Right hindlimb (tissue), 1 donor: ENCODE measurements around the gene TTLL9.
"Not testable (repeated sequence)": the region's sequence is repeated elsewhere in the genome, so short reads cannot be mapped to it uniquely, and the experiment has no call there.

Experiments used
- DNase-seq: peaks from one replicate; pipeline ENCODE4 v3.0.0-alpha.2; 2018

TTLL9 gene

GRCh38 chr20:31921480-31921879 lies 51.0 kb downstream of the TTLL9 start:
- DNase-seq, result not testable (repeated sequence)

- no peak for DNase-seq
These were observed 51.7 kb downstream of the TTLL9 start for GRCh38 chr20:31922181-31922580.

- no peak for DNase-seq
These were observed 52.2 kb downstream of the TTLL9 start for GRCh38 chr20:31922588-31922987.

- DNase-seq, result peak; percentile 27
These were observed 53.2 kb downstream of the TTLL9 start for GRCh38 chr20:31923388-31924331.

GRCh38 chr20:31924561-31924960 lies 54.1 kb downstream of the TTLL9 start:
- no peak for DNase-seq

GRCh38 chr20:31925631-31926030 lies 55.2 kb downstream of the TTLL9 start:
- no peak for DNase-seq

- no peak for DNase-seq
These were observed 56.1 kb downstream of the TTLL9 start for GRCh38 chr20:31926493-31926892.

GRCh38 chr20:31927627-31928159 lies 57.3 kb downstream of the TTLL9 start:
- DNase-seq, result no peak

- DNase-seq, result not testable (repeated sequence)
These were observed 59.2 kb downstream of the TTLL9 start for GRCh38 chr20:31929631-31930030.

GRCh38 chr20:31930779-31931178 lies 60.3 kb downstream of the TTLL9 start:
- DNase-seq, result no peak

- no peak for DNase-seq
These were observed 63.3 kb downstream of the TTLL9 start for GRCh38 chr20:31933698-31934097.

- no peak for DNase-seq
These were observed 64.1 kb downstream of the TTLL9 start for GRCh38 chr20:31934491-31934890.

GRCh38 chr20:31934968-31935764 lies 64.7 kb downstream of the TTLL9 start:
- DNase-seq, result no peak

GRCh38 chr20:31936420-31936819 lies 66.0 kb downstream of the TTLL9 start:
- DNase-seq, result no peak

GRCh38 chr20:31937820-31938219 lies 67.4 kb downstream of the TTLL9 start:
- no peak for DNase-seq

GRCh38 chr20:31939661-31940060 lies 69.2 kb downstream of the TTLL9 start:
- no peak for DNase-seq

GRCh38 chr20:31943052-31943471 lies 72.6 kb downstream of the TTLL9 start:
- DNase-seq, result no peak

- no peak for DNase-seq
These were observed 74.9 kb downstream of the TTLL9 start for GRCh38 chr20:31945319-31945718.

- DNase-seq, result no peak
These were observed 75.4 kb downstream of the TTLL9 start for GRCh38 chr20:31945785-31946184.

- no peak for DNase-seq
These were observed 77.6 kb downstream of the TTLL9 start for GRCh38 chr20:31948008-31948407.

- no peak for DNase-seq
These were observed 79.6 kb downstream of the TTLL9 start for GRCh38 chr20:31949877-31950646.

- DNase-seq, result no peak
These were observed 80.7 kb downstream of the TTLL9 start for GRCh38 chr20:31951203-31951529.
